SJSA1 (cell line): Measurements from ENCODE around the gene OLIG3. TPM values are rescaled to one million over a fixed set of nuclear protein-coding genes. Genes with fewer than 3 reads are reported as not detected.

ENCODE experiments used
- DNase-seq, 2 experiments: peaks; one replicate each; pipeline ENCODE4 v3.0.0-alpha.2; 2015 to 2020; ENCODE audit warnings: low spot score in 2 of 2, low read depth in 1 of 2
- H3K27ac ChIP-seq: fragments of 250-450 bp; sonication (Bioruptor Pico); 2 replicates; pipeline ENCODE4 v1.5.1; 2020; ENCODE audit warnings: mild to moderate bottlenecking, moderate library complexity
- H3K27me3 ChIP-seq: fragments of 250-450 bp; sonication (Bioruptor Pico); replicated peaks from 2 replicates; pipeline ENCODE4 v1.5.1; 2020; ENCODE audit warnings: mild to moderate bottlenecking, moderate library complexity
- H3K36me3 ChIP-seq: fragments of 250-450 bp; sonication (Bioruptor Pico); 2 replicates; pipeline ENCODE4 v1.5.1; 2020; ENCODE audit warnings: mild to moderate bottlenecking
- H3K4me1 ChIP-seq: fragments of 250-450 bp; sonication (Bioruptor Pico); replicated peaks from 2 replicates; pipeline ENCODE4 v1.6.1; 2021; ENCODE audit warnings: mild to moderate bottlenecking
- H3K4me3 ChIP-seq: fragments of 250-450 bp; sonication (Bioruptor Pico); 2 replicates; pipeline ENCODE4 v1.5.1; 2020; ENCODE audit warnings: mild to moderate bottlenecking
- H3K9me3 ChIP-seq: fragments of 250-450 bp; sonication (Bioruptor Pico); replicated peaks from 2 replicates; pipeline ENCODE4 v1.5.1; 2020; ENCODE audit warnings: mild to moderate bottlenecking
- total RNA-seq: library from RNA; depleted of rRNA; stranded (reverse); fragments of >200 nt; shearing (Covaris generic); gene quantifications from 2 replicates; pipeline ENCODE4 v1.2.3, GENCODE V29; 2014

Gene OLIG3
- total RNA-seq, 1 experiment from 2014 or later = not detected

DNA sequence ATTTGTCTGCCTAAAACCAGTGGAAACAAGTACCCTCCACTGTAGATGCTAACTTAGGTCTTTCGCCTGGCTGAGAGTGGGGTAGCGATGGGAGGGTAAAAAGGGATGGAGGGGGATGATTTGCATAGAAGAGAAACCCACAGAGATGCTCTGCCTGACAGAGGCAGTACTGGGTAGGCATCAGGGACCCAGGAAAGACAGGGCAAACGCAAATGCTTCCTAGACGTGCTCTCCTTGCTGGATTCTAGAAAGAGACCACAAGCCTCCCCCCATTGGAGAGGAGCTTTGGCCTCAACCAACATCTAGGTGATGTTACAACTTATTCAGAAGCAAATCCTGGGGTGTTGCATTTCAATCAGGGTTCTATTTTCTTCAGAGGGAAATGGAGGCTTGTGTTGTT, 3.2 kb downstream of the OLIG3 start:
- Histone ChIP-seq H3K4me3 (no peak overlapping the region), H3K4me1 (no peaks in the 10 kb centered on the region; the same call in 1 of the 2 replicates), H3K27ac (no peak overlapping the region), H3K27me3 (peaks cover 30% of the 10 kb centered on the region), H3K9me3 (no peaks in the 10 kb centered on the region), H3K36me3 (no peaks in the 10 kb centered on the region)
- DNase-seq = no peak

DNA sequence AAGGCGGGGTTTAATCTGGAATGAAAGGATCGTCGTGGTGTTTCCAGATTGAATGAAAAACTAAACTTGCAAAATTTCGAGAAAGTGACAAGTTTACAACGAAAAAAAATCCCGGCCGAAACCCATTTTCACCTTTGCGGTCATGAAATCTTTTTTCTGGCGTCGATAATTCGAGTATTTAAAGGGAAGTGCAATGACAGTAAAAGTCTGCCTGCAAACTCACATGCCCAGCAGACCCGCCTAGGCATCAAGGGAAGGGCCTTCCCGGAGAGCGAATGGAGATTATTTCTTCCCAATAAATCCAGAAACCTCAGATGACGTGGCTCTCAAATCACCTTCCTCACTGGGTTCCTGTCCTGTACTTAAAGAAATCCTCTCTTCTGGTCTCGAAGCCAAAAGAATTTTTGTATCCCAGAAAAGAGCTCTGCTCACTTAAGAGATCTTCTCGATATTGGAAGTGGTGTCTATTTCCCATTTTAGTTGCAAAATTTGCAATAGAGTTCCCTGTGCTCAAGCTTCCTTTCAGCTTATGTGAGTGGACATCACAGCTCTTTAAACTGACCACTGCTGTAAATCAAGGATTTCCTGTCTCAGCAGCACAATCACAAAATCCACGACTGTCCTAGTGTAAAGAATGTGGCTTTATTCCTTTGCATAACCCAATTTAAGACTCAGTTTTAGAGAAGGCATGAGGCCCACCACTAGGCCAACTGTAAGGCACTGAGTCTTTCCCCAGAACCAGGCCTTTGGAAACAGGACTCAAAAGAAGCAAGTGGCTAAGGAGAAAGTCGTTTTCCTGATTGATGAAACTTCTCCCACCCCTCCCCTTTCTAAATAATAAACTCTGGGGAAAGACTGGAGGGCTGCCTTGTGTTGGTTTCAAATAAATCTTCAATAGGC, 3.9 kb downstream of the OLIG3 start:
- peaks cover 30% of the 10 kb centered on the region for H3K27me3 ChIP-seq
- no peak overlapping the region for H3K27ac ChIP-seq
- no peak overlapping the region for H3K4me3 ChIP-seq
- DNase-seq = no peak
- no peaks in the 10 kb centered on the region for H3K36me3 ChIP-seq
- no peaks in the 10 kb centered on the region for H3K9me3 ChIP-seq
- H3K4me1 ChIP-seq = no peaks in the 10 kb centered on the region; the same call in 1 of the 2 replicates

DNA sequence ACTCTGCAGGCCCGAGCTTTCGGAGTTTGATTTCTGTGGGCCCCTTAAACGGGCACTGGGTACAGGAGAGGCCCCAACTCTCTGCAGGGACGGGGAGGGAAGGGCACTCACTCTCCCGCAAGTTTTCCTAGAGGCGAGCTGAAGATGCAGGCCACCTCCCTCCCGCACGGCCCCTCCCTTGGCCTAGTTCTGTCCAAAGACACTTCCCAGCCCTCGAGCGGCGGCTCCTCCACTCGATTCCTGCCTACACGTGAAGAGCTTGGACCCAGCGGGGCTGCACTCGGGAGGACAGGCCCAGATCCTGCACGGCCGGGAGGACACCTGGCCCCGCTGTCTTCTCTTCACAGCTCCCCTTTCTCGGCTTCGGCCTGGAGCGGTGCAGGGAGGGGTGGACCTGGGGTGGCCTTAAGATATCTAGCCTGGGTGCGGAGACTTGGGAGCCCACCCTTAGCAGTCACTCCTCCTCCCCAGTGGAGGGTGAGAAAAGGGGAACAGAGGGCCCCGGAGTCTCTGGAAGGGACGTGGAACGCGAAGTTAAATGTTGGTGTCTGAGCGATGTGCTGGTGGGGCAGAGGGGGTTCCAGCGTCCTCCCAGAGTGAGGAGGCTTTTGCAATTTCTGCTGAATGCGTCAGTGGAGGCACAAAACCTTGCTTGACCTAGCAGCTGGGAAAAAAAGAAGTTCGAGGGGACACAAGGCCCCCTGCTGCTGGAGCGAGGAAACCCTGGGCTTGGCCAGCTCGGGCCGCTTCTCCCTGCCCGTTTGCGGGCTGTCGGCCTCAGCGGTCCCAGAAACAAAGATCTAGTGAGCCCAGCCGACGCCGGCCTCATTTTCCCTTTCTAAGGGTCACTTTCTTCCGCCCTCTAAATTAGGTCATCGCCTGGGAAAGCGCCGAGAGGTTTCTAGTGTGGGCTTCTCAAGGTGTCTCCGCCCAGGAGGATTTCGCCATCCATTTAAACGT, 4.9 kb downstream of the OLIG3 start:
- peaks cover 31% of the 10 kb centered on the region for H3K27me3 ChIP-seq
- DNase-seq = no peak
- H3K36me3 ChIP-seq = no peaks in the 10 kb centered on the region
- no peaks in the 10 kb centered on the region; the same call in 1 of the 2 replicates for H3K4me1 ChIP-seq
- no peak overlapping the region for H3K4me3 ChIP-seq
- H3K27ac ChIP-seq = no peak overlapping the region
- no peaks in the 10 kb centered on the region for H3K9me3 ChIP-seq

DNA sequence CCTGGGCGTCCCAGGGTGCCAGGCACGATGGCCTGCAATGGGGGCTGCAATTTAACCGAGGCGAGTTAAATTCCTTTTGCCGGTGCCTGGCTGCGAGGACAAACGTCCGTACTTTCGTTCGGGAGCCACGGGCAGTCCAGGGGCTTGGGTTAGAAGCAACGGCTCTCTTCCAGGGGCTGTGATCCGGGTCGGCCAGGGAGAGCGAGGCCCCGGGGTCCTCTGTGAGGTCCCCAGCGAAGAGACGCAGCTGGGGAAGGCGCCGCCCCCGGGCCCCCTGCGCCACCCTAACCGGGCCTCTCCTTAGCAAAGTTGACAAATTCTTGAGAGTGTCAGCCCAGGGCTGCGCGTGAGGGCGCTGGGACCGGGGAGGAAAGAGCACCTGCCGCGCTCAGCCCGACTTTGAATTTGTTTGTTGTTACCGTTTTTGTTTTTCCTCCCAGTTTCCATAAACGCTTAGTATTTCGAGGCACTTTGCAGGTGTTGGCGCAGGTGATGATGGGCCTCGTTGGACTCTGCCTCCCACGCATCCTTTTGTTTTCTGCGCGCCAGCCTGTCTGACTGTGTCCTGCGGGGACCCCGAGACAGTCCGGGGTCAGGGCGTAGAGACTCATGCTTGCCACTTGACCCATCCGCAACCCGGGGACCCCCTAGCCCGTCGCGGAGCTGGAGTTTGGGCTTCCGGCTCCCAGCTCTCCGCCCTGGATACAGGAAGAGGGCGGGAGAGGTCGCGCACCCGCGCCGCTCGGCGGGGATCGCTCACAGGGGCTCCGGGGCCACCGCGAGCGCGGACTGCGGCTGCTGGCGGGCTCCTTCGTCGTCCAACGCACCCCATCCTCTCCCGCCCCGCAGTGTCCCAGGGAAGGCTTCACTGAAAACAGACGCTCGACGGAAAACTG, 5.8 kb downstream of the OLIG3 start:
- Histone ChIP-seq H3K27me3 (peaks cover 26% of the 10 kb centered on the region), H3K4me1 (no peaks in the 10 kb centered on the region; the same call in 1 of the 2 replicates)
- no peak for DNase-seq

DNA sequence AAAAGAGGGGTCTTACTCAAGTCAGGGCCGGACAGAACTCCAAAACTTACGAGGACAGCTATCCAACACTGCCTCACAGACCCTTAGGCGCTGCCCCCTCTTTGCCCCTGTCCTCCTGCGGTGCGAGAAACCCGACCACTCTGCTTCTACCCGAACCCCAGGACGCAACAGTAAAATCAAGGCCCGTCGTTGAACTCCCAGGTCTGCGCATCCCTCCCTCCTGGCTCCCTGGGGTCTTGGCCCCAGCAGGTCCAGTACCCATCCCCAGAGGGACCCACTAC, 6.4 kb downstream of the OLIG3 start:
- no peaks in the 10 kb centered on the region for H3K9me3 ChIP-seq
- no peaks in the 10 kb centered on the region for H3K4me1 ChIP-seq
- no peaks in the 10 kb centered on the region for H3K36me3 ChIP-seq
- no peak overlapping the region for H3K4me3 ChIP-seq
- peaks cover 20% of the 10 kb centered on the region for H3K27me3 ChIP-seq
- DNase-seq = no peak
- no peak overlapping the region for H3K27ac ChIP-seq

More for the DNA sequence above, 5.8 kb downstream of the OLIG3 start:
- no peaks in the 10 kb centered on the region for H3K9me3 ChIP-seq
- H3K27ac ChIP-seq = no peak overlapping the region
- no peak overlapping the region for H3K4me3 ChIP-seq
- H3K36me3 ChIP-seq = no peaks in the 10 kb centered on the region

DNA sequence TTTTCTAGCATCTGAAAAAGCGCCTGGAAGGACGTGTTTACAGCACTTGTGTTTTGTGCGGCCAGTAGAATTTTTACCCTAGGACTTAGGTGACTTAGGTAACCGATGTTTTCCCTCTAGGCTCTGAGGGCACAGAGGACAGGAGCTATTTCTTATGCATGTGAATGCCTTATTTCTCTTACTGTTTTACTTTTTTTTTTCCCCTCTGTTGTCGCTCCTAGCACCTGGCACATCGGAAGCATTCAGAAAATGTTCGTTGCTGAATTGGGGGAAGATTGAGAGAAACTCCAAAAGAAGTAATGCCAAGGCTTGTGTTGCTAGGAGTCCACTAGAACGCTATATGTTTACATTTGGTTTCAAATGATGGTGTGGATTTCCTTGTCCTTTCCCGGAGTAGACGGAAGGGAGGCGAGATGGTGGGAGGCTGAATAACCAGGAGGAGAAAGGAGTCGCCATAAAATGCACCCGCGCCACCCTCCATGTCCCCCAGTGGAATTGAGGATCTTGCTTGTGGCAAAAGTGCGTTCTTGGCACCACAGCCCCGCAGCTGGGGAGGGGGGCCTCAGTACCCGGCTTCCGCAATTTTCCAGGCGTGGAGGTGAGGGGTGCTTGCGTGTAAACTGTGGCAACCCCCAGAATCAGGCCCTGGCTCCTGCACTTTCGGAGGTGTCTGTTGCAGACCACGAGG, 6.9 kb downstream of the OLIG3 start:
- H3K27ac ChIP-seq = no peak overlapping the region
- DNase-seq = no peak
- H3K4me1 ChIP-seq = no peaks in the 10 kb centered on the region
- peaks cover 16% of the 10 kb centered on the region for H3K27me3 ChIP-seq
- no peaks in the 10 kb centered on the region for H3K36me3 ChIP-seq
- H3K4me3 ChIP-seq = no peak overlapping the region
- no peaks in the 10 kb centered on the region for H3K9me3 ChIP-seq

DNA sequence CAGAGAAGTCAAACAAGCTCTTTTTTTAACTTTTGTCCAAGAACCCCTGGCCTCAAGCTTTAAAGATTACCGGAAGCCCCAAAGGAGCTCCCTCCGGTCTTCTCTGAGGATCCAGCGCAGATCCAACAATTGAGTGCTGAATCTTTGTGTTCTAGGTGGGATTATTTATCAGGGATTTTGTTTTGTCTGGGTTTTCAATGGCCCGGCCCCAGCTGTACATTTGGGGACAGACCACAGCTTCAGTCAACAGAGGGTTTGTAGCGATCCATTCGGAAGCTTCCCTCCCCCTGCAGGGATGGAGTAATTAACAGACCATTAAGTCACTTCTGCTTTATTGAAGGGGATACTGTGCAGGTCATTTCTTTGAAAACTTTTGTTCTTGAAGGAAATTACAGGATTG, 7.8 kb downstream of the OLIG3 start:
- Histone ChIP-seq H3K4me3 (no peak overlapping the region), H3K27ac (no peak overlapping the region), H3K36me3 (no peaks in the 10 kb centered on the region), H3K9me3 (no peaks in the 10 kb centered on the region), H3K27me3 (peaks cover 10% of the 10 kb centered on the region; the same call in 1 of the 2 replicates), H3K4me1 (no peaks in the 10 kb centered on the region)
- no peak for DNase-seq

DNA sequence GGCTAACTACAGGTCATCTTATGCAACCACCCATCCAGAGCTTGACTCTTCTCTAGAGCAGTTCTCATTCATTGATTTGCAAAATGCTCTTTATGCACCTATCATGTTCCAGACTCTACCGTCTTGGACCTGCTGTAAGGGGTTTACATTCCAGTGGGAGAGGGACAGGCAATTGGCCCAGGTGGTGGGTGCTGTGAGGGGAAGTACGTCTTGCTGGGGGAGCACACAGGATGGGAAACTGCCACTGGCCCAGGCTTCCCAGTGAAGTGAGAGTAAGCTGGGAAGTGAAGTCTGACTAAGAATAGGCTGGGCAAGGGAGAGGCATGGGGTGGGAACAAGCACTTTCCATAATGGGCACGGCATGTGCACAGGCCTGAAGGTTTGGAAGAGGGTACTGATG, 13.8 kb downstream of the OLIG3 start:
- H3K27ac ChIP-seq = no peak overlapping the region
- no peaks in the 10 kb centered on the region for H3K4me1 ChIP-seq
- H3K36me3 ChIP-seq = no peaks in the 10 kb centered on the region
- H3K9me3 ChIP-seq = no peaks in the 10 kb centered on the region
- DNase-seq = no peak
- no peak overlapping the region for H3K4me3 ChIP-seq
- H3K27me3 ChIP-seq = peaks cover 6% of the 10 kb centered on the region; the same call in 1 of the 2 replicates

DNA sequence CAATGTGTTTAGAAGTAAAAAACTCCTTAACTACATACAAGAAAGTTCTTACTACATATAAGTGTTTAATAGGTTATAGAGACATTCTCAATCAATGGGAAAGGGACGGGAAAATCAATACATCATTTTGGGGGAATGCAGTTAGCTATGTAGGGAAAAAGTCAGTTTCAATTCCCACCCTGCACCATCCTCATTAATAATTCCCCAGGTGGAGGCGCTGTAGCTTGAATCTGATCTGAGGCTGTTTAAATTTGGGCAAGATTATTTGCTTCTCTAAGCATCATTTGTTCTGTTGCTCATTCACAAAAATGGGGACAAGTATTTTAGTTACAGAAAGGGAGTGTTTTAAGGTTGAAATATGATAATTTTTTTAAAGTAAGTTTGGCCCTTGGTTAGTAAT, 19.1 kb downstream of the OLIG3 start:
- no peaks in the 10 kb centered on the region for H3K36me3 ChIP-seq
- no peaks in the 10 kb centered on the region for H3K4me1 ChIP-seq
- DNase-seq = no peak
- no peaks in the 10 kb centered on the region for H3K27me3 ChIP-seq
- H3K9me3 ChIP-seq = no peaks in the 10 kb centered on the region
- H3K4me3 ChIP-seq = no peak overlapping the region
- H3K27ac ChIP-seq = no peak overlapping the region

DNA sequence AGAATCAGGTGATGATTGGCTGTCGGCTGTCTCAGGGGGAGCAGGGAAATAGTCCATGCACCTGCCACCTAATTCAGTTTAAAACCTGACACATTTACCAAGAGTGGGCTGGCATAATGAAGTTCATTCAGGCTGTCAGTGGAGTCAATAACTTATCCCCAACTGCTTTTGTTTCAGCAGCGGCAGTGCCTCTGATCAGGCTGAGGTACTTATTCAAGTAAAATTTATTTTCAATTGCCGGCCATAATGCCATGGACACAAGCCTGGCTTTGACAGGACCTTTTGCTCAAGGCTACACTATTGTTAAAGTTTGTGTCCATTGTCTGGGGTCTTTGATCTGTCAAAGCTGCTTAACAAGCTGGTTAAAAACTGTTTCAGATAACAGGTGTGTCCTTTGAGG, 20.6 kb downstream of the OLIG3 start:
- Histone ChIP-seq H3K27ac (no peak overlapping the region), H3K27me3 (no peaks in the 10 kb centered on the region), H3K9me3 (no peaks in the 10 kb centered on the region), H3K4me1 (no peaks in the 10 kb centered on the region), H3K4me3 (no peak overlapping the region), H3K36me3 (no peaks in the 10 kb centered on the region)
- no peak for DNase-seq

DNA sequence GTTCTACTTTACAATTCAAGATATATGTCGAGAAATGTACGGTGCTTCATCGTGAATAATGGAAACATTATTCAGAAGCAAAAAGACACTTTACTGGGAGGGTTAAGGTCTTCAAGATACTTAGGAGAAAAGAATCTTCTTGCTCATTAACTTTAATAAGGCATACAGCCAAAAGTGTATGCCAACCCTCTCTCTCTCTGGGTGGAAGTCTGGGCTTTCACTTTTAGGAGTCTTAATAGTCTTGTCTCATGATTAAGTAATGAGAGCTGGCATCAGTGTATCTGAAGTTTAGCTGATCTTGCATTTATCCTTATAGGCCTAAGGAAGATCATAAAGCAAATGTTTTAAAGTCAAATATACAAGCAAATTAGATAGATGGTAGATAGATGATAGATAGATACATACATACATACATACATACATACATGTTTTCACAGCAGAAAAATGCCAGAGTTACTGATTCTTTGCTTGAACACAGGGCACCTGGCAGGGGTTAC, 21.5 kb downstream of the OLIG3 start:
- no peaks in the 10 kb centered on the region for H3K36me3 ChIP-seq
- no peaks in the 10 kb centered on the region for H3K9me3 ChIP-seq
- no peaks in the 10 kb centered on the region for H3K27me3 ChIP-seq
- H3K27ac ChIP-seq = no peak overlapping the region
- no peak for DNase-seq
- no peak overlapping the region for H3K4me3 ChIP-seq
- no peaks in the 10 kb centered on the region for H3K4me1 ChIP-seq

DNA sequence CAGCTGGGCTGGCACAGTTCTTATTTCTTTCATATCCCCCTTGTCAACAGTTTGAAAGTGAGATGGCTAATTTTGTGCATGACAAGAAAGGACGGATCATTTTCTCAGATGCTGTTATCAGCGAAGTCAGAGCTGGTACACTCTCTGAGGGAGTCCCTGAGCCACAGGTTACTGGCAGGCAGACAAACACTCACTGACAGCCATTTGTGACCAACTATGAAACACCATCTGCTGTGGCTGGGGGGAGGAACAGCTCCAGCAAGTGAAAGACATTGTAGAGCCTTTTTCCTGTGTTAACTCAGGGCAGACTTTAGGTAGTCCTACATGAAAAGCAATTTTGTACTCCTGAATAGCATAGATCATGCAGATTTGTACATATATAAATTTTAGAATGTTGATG, 22.2 kb downstream of the OLIG3 start:
- no peak for DNase-seq
- Histone ChIP-seq H3K9me3 (no peaks in the 10 kb centered on the region), H3K27ac (no peak overlapping the region), H3K27me3 (no peaks in the 10 kb centered on the region), H3K36me3 (no peaks in the 10 kb centered on the region), H3K4me1 (no peaks in the 10 kb centered on the region), H3K4me3 (no peak overlapping the region)

DNA sequence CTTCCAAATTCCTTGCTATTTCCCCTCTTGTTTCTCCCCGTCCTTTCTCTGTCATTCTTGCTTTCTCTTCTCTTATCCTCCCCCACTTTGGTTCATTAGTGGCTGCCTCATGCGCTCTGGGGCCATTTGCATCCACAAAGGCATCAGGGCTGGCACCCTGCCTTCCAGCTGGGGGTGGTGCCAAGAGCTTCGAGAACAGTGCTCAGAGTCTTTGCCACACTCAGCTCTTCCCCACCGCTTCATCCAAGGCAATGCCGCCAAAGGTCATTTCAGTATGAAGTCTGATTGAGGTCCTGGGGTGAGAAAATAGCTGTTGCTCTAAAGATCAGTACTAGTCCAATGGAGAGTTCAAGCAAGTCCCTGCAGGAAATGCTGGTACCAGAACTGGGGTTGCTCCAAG, 22.7 kb downstream of the OLIG3 start:
- DNase-seq = no peak
- Histone ChIP-seq H3K27ac (no peak overlapping the region), H3K4me3 (no peak overlapping the region), H3K36me3 (no peaks in the 10 kb centered on the region), H3K9me3 (no peaks in the 10 kb centered on the region), H3K27me3 (no peaks in the 10 kb centered on the region), H3K4me1 (no peaks in the 10 kb centered on the region)
